Caco-2 (cell line): Measurements from ENCODE around the gene SEC31A. TPM values are rescaled to one million over a fixed set of nuclear protein-coding genes. Genes with fewer than 3 reads are reported as not detected.

Source experiments
- BruUV-seq: library from RNA; stranded (reverse); fragments of 400-500 nt; replicated peaks from 2 replicates; lab custom pipeline; 2021; lab: Mats Ljungman, UMichigan
- CTCF ChIA-PET: fragments of 300-600 bp; sonication (Branson Sonifier 250); formaldehyde crosslinking; loops from one replicate; lab custom pipeline; 2022; ENCODE audit warnings: antibody characterized with exemption; lab: Charles Lee
- POLR2A ChIA-PET: fragments of 300-600 bp; sonication (Branson Sonifier 250); formaldehyde crosslinking; loops from one replicate; lab custom pipeline; 2022; ENCODE audit warnings: antibody characterized with exemption; lab: Charles Lee
- DNase-seq, 2 experiments: peaks; one replicate each; pipeline versions ENCODE4 v3.0.0 to v3.0.0-alpha.2; 2020 to 2022
- H3K27me3 ChIP-seq: replicated peaks from 2 replicates; pipeline ENCODE4 v1.6.0; 2011; ENCODE audit warnings: low read length; ENCODE audit not compliant: control insufficient read depth, insufficient read depth
- H3K36me3 ChIP-seq: 2 replicates; pipeline ENCODE4 v1.5.1; 2011; ENCODE audit warnings: low read length; ENCODE audit not compliant: control insufficient read depth, insufficient read depth
- H3K4me1 ChIP-seq: fragments of 250-450 bp; sonication (Bioruptor Pico); 2 replicates; pipeline ENCODE4 v1.5.1; 2020; ENCODE audit warnings: mild to moderate bottlenecking
- H3K4me3 ChIP-seq: 2 replicates; pipeline ENCODE4 v1.5.1; 2011; ENCODE audit warnings: low read depth, mild to moderate bottlenecking, control low read depth, low read length
- H3K9me3 ChIP-seq: fragments of 250-450 bp; sonication (Bioruptor Pico); 2 replicates; pipeline ENCODE4 v1.5.1; 2020; ENCODE audit warnings: mild to moderate bottlenecking, moderate library complexity
- H3K27ac Mint-ChIP-seq: one replicate; pipeline ENCODE4 v1.8.0; 2022; ENCODE audit warnings: mixed read lengths; ENCODE audit not compliant: unreplicated experiment
- H3K27me3 Mint-ChIP-seq: one replicate; pipeline ENCODE4 v1.8.0; 2022; ENCODE audit warnings: mixed read lengths; ENCODE audit not compliant: insufficient read depth, unreplicated experiment
- H3K36me3 Mint-ChIP-seq: one replicate; pipeline ENCODE4 v1.8.0; 2022; ENCODE audit warnings: mild to moderate bottlenecking, mixed read lengths; ENCODE audit not compliant: insufficient read depth, unreplicated experiment
- H3K4me1 Mint-ChIP-seq: one replicate; pipeline ENCODE4 v1.8.0; 2022; ENCODE audit warnings: low read depth, mixed read lengths; ENCODE audit not compliant: unreplicated experiment
- H3K4me3 Mint-ChIP-seq: one replicate; pipeline ENCODE4 v1.8.0; 2022; ENCODE audit warnings: mild to moderate bottlenecking, moderate library complexity, mixed read lengths; ENCODE audit not compliant: unreplicated experiment
- H3K9me3 Mint-ChIP-seq: one replicate; pipeline ENCODE4 v1.8.0; 2022; ENCODE audit warnings: mixed read lengths; ENCODE audit not compliant: unreplicated experiment
- intact Hi-C: fragments of 100-400 bp; cut with micrococcal nuclease; formaldehyde crosslinking; loops from one replicate; pipeline ENCODE4 v1.10.0; 2022; ENCODE audit not compliant: unreplicated experiment
- total RNA-seq: library from RNA; stranded (reverse); gene quantifications from 2 replicates; pipeline ENCODE4 v1.2.3, GENCODE V29; 2022
- TF ChIP-seq, protein P1 (sequence below), 2 experiments: fragments of 200-600 bp in 1 of 2; IDR thresholded peaks; 1 replicate in 1 of 2; 2 replicates in 1 of 2; pipeline versions ENCODE4 v1.5.1 to v1.8.0; 2011 to 2022; ENCODE audit warnings: antibody characterized with exemption in 1 of 2, control low read depth in 1 of 2, inconsistent platforms in 1 of 2, low read depth in 1 of 2, low read length in 1 of 2, mild to moderate bottlenecking in 1 of 2, moderate library complexity in 1 of 2; ENCODE audit not compliant: insufficient read depth in 1 of 2, severe bottlenecking in 1 of 2, unreplicated experiment in 1 of 2

The SEC31A gene
- total RNA-seq, 1 experiment from 2014 or later = 175 TPM

GRCh38 chr4:82903737-82904136 is 12.8 kb upstream of the SEC31A start:
- ChIA-PET CTCF (no interaction called here), POLR2A (no interaction called here)
- Histone ChIP-seq H3K9me3 (no peaks in the 10 kb centered on the region), H3K27me3 (no peaks in the 10 kb centered on the region), H3K4me1 (no peaks in the 10 kb centered on the region), H3K4me3 (no peak overlapping the region), H3K36me3 (no peaks in the 10 kb centered on the region)
- DNase-seq = no peak
- Mint-ChIP-seq H3K27me3 (no peaks in the 10 kb centered on the region), H3K9me3 (no peaks in the 10 kb centered on the region), H3K36me3 (peaks cover under 1% of the 10 kb centered on the region), H3K4me3 (no peak overlapping the region), H3K4me1 (no peaks in the 10 kb centered on the region), H3K27ac (no peak overlapping the region)
- TF ChIP-seq, protein P1, sequence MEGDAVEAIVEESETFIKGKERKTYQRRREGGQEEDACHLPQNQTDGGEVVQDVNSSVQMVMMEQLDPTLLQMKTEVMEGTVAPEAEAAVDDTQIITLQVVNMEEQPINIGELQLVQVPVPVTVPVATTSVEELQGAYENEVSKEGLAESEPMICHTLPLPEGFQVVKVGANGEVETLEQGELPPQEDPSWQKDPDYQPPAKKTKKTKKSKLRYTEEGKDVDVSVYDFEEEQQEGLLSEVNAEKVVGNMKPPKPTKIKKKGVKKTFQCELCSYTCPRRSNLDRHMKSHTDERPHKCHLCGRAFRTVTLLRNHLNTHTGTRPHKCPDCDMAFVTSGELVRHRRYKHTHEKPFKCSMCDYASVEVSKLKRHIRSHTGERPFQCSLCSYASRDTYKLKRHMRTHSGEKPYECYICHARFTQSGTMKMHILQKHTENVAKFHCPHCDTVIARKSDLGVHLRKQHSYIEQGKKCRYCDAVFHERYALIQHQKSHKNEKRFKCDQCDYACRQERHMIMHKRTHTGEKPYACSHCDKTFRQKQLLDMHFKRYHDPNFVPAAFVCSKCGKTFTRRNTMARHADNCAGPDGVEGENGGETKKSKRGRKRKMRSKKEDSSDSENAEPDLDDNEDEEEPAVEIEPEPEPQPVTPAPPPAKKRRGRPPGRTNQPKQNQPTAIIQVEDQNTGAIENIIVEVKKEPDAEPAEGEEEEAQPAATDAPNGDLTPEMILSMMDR (IDR thresholded peaks at IDR 0.05; ENCODE audit: insufficient read depth in 1 of 2, low read depth in 1 of 2, low read length in 1 of 2, severe bottlenecking in 1 of 2, unreplicated experiment in 1 of 2) = no peak
- no TSS peak for BruUV-seq
- intact Hi-C loops = loop anchor here (10.0 kb wide), 1 partner anchor 381 kb away; the partner anchor contains the start of gene COQ2

- H3K4me1 Mint-ChIP-seq = no peaks in the 10 kb centered on the region
- H3K4me3 Mint-ChIP-seq = no peak overlapping the region
- Histone ChIP-seq H3K36me3 (no peaks in the 10 kb centered on the region; the same call in 1 of the 2 replicates), H3K4me3 (peak overlapping the region; percentile 65), H3K27me3 (no peaks in the 10 kb centered on the region), H3K4me1 (peaks cover 12% of the 10 kb centered on the region; the same call in 1 of the 2 replicates), H3K9me3 (no peaks in the 10 kb centered on the region)
- no peaks in the 10 kb centered on the region for H3K9me3 Mint-ChIP-seq
- H3K27ac Mint-ChIP-seq = no peak overlapping the region
- H3K27me3 Mint-ChIP-seq = no peaks in the 10 kb centered on the region
- BruUV-seq = TSS peak; percentile 65
- POLR2A ChIA-PET = interaction anchor here (0.7 to 2.1 kb wide), 8 partner anchors 9 to 472 kb away, joined by 3 to 18 read pairs (median 8); partner anchors contain the start of genes COPS4, HNRNPDL, LIN54 and SEC31A
- TF ChIP-seq, protein P1 (IDR thresholded peaks at IDR 0.05; ENCODE audit: insufficient read depth in 1 of 2, low read depth in 1 of 2, low read length in 1 of 2, severe bottlenecking in 1 of 2, unreplicated experiment in 1 of 2) = no peak
- intact Hi-C loops = loop anchor here (2.0 to 10.0 kb wide), 2 partner anchors 112 to 384 kb away; partner anchors contain the start of gene COQ2
- peaks cover 20% of the 10 kb centered on the region for H3K36me3 Mint-ChIP-seq
- DNase-seq = no peak
- CTCF ChIA-PET = no interaction called here
Observed at GRCh38 chr4:82901183-82901718, 10.3 kb upstream of the SEC31A start.

DNA sequence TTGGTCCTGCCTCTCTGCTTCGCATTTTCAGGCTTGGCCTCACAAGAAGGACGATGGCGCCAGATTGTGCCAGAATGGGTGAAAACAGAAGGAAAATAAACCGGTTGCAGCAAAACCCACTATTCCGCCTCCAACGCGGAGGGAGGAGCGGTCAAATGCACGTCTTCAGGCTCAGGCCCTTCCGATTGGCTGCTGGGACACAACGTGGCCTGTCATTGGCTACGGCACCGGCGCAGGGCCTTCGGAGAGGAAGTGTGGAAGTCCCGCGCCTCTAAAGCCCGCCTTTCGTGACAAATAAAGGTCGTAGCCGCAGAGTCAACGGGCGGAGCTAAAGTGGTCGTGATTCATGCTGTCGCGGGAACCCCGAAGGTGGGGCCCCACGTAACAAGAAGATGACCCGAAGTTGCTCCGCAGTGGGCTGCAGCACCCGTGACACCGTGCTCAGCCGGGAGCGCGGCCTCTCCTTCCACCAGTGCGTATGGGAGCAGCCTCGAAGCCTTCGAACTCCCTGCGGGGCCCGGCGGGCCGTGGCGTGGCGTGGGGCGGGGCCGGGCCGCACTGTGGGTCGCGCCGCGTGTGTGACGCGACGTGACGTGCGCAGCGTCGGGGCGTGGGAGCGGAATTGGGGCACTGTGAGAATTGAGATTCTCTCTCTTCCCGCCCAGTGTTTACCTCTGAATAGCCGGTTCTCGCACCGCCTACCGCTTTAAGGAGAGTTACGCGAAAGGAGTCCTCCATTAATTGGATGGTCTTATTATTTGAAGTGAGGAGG is 9.6 kb upstream of the SEC31A start, which contains the start of gene THAP9:
THAP9 (plus strand) TSS at position 325 of the 772 bp plus-strand sequence; CDS start at position 393, 68 bp downstream.
- intact Hi-C loops = loop anchor here (1.0 to 10.0 kb wide), 3 partner anchors 9 to 384 kb away; partner anchors contain the start of genes COQ2 and SEC31A
- CTCF ChIA-PET = no interaction called here
- DNase-seq = peak; percentile 97 to 99
- Histone ChIP-seq H3K4me1 (peaks cover 12% of the 10 kb centered on the region; the same call in 1 of the 2 replicates), H3K36me3 (no peaks in the 10 kb centered on the region; the same call in 1 of the 2 replicates), H3K27me3 (no peaks in the 10 kb centered on the region), H3K4me3 (peak within 1 kb of the TSS; percentile 69), H3K9me3 (no peaks in the 10 kb centered on the region)
- no peak within 1 kb of the TSS for H3K27ac Mint-ChIP-seq
- no peaks in the 10 kb centered on the region for H3K27me3 Mint-ChIP-seq
- BruUV-seq = no TSS peak
- no peak within 1 kb of the TSS for H3K4me3 Mint-ChIP-seq
- no peaks in the 10 kb centered on the region for H3K4me1 Mint-ChIP-seq
- TF ChIP-seq, protein P1 (IDR thresholded peaks at IDR 0.05; ENCODE audit: insufficient read depth in 1 of 2, low read depth in 1 of 2, low read length in 1 of 2, severe bottlenecking in 1 of 2, unreplicated experiment in 1 of 2) = no peak
- no peaks in the 10 kb centered on the region for H3K9me3 Mint-ChIP-seq
- POLR2A ChIA-PET = interaction anchor here (0.5 to 2.1 kb wide), 9 partner anchors 9 to 471 kb away, joined by 3 to 18 read pairs (median 8); partner anchors contain the start of genes COPS4, HNRNPDL, LIN54 and SEC31A
- H3K36me3 Mint-ChIP-seq = peaks cover 27% of the 10 kb centered on the region
